Gastrocnemius medialis (tissue), 4 donors: ENCODE results near the gene CCDC182. TPM values are rescaled to one million over a fixed set of nuclear protein-coding genes. Genes with fewer than 3 reads are reported as not detected.

Experiments
- ATAC-seq, 2 donors: fragments of 150-250 bp; one replicate each; pipeline ENCODE4 v1.9.1; 2016
- DNase-seq, 2 donors: peaks; one replicate each; pipeline ENCODE4 v3.0.0-alpha.2; 2019
- H3K27ac ChIP-seq, 4 donors: fragments of 200-600 bp; sonication (generic); 1 replicate in 1 of 4; 2 replicates in 3 of 4; pipeline ENCODE4 v1.5.1; 2016 to 2018; ENCODE audit warnings: mild to moderate bottlenecking in 2 of 4, moderate library complexity in 1 of 4
- H3K27me3 ChIP-seq, 3 donors: fragments of 200-600 bp; sonication (generic) in 2 of 3; 1 replicate in 1 of 3; 2 replicates in 2 of 3; pipeline versions ENCODE4 v1.5.1 to v1.6.0; 2016 to 2019; ENCODE audit warnings: mild to moderate bottlenecking in 1 of 3, moderate library complexity in 1 of 3
- H3K36me3 ChIP-seq, 2 donors: fragments of 200-600 bp; sonication (generic) in 1 of 2; one replicate each; pipeline ENCODE4 v1.5.1; 2017 to 2018
- H3K4me1 ChIP-seq, 2 donors: fragments of 200-600 bp; sonication (generic) in 1 of 2; one replicate each; pipeline ENCODE4 v1.5.1; 2016 to 2017; ENCODE audit warnings: mild to moderate bottlenecking in 2 of 2
- H3K4me3 ChIP-seq, 4 donors: fragments of 200-600 bp; sonication (generic) in 3 of 4; 1 replicate in 1 of 4; 2 replicates in 3 of 4; pipeline ENCODE4 v1.5.1; 2016 to 2019; ENCODE audit warnings: mild to moderate bottlenecking in 2 of 4
- H3K9me3 ChIP-seq, 3 donors: fragments of 200-600 bp; sonication (generic) in 2 of 3; 1 replicate in 1 of 3; 2 replicates in 2 of 3; pipeline ENCODE4 v1.5.1; 2016 to 2019
- CTCF ChIP-seq, 5 experiments: fragments of 450-650 bp in 3 of 5; fragments of 200-600 bp in 2 of 5; sonication (generic) in 2 of 5; IDR thresholded peaks in 4 of 5; conservative IDR thresholded peaks in 1 of 5; 1 replicate in 4 of 5; 2 replicates in 1 of 5; pipeline ENCODE4 v1.5.1; 2016 to 2019; ENCODE audit warnings: antibody characterized with exemption in 5 of 5, mild to moderate bottlenecking in 3 of 5, moderate library complexity in 3 of 5
- POLR2A ChIP-seq, 2 donors: fragments of 450-650 bp; IDR thresholded peaks; one replicate each; pipeline ENCODE4 v1.6.1; 2017; ENCODE audit warnings: antibody characterized with exemption in 2 of 2, mild to moderate bottlenecking in 2 of 2, moderate library complexity in 2 of 2
- in situ Hi-C, 4 donors: fragments of 200-750 bp; cut with MboI; loops; one replicate each; pipeline versions ENCODE4 v1.15.0 to v1.8.0; 2017; ENCODE audit warnings: low sequenced_read_pairs in 4 of 4
- intact Hi-C: fragments of 100-400 bp; cut with DNase I; formaldehyde crosslinking; loops from one replicate; pipeline ENCODE4 v1.15.1; 2023; ENCODE audit warnings: low total_unique reads
- total RNA-seq, 4 donors: library from RNA; depleted of rRNA; stranded (reverse); fragments of >200 nt; gene quantifications; one replicate each; pipeline versions ENCODE4 v1.1.0 to v1.2.3, GENCODE V29; 2016

Gene CCDC182
- total RNA-seq, 4 donors from 2014 or later = not detected

- no peaks in the 10 kb centered on the region for H3K9me3 ChIP-seq
- intact Hi-C loops (no loop called here), in situ Hi-C loops (loop anchor here in 2 of 4 donors (25.0 kb wide), 2 partner anchors 493 to 593 kb away; no protein-coding TSS in a partner anchor)
- no peak for DNase-seq
- no peaks in the 10 kb centered on the region for H3K27me3 ChIP-seq
- no peak for TF ChIP-seq CTCF (IDR thresholded peaks at IDR 0.05 in 4 of 5, conservative IDR thresholded peaks at IDR 0.05 in 1 of 5)
- peaks cover 4 to 8% of the 10 kb centered on the region in 2 donors for H3K4me1 ChIP-seq
- no peaks in the 10 kb centered on the region for H3K36me3 ChIP-seq
- ATAC-seq = no peak
- no peak overlapping the region for H3K27ac ChIP-seq
- no peak overlapping the region for H3K4me3 ChIP-seq
Measured at GRCh38 chr17:57730026-57730701, 14.9 kb downstream of the CCDC182 start.

- H3K4me3 ChIP-seq = no peak overlapping the region
- H3K9me3 ChIP-seq = no peaks in the 10 kb centered on the region
- H3K27ac ChIP-seq = no peak overlapping the region
- H3K36me3 ChIP-seq = no peaks in the 10 kb centered on the region
- in situ Hi-C loops (loop anchor here in 2 of 4 donors (25.0 kb wide), 2 partner anchors 490 to 590 kb away; no protein-coding TSS in a partner anchor), intact Hi-C loops (no loop called here)
- DNase-seq (no peak), ATAC-seq (no peak)
- H3K27me3 ChIP-seq = no peaks in the 10 kb centered on the region
- no peak for TF ChIP-seq CTCF (IDR thresholded peaks at IDR 0.05 in 4 of 5, conservative IDR thresholded peaks at IDR 0.05 in 1 of 5)
- no peak for TF ChIP-seq POLR2A (IDR thresholded peaks at IDR 0.05)
- H3K4me1 ChIP-seq = peaks cover 8 to 13% of the 10 kb centered on the region in 2 donors
Measured at GRCh38 chr17:57727630-57728175, 17.4 kb downstream of the CCDC182 start.

- ATAC-seq = no peak
- H3K4me1 ChIP-seq = peaks cover 9 to 11% of the 10 kb centered on the region in 2 donors
- in situ Hi-C loops = loop anchor here in 2 of 4 donors (25.0 kb wide), 2 partner anchors 490 to 590 kb away; no protein-coding TSS in a partner anchor
Measured at GRCh38 chr17:57726838-57727237, 18.3 kb downstream of the CCDC182 start.

GRCh38 chr17:57726213-57726790 lies 18.8 kb downstream of the CCDC182 start:
- no peak for ATAC-seq
- H3K4me1 ChIP-seq = peaks cover 8% of the 10 kb centered on the region in 2 donors
- no peak for TF ChIP-seq POLR2A (IDR thresholded peaks at IDR 0.05)
- TF ChIP-seq CTCF (IDR thresholded peaks at IDR 0.05 in 4 of 5, conservative IDR thresholded peaks at IDR 0.05 in 1 of 5) = no peak
- H3K27ac ChIP-seq = no peak overlapping the region
- DNase-seq = no peak
- no peaks in the 10 kb centered on the region for H3K27me3 ChIP-seq
- H3K9me3 ChIP-seq = no peaks in the 10 kb centered on the region
- in situ Hi-C loops (loop anchor here in 2 of 4 donors (25.0 kb wide), 2 partner anchors 489 to 589 kb away; no protein-coding TSS in a partner anchor), intact Hi-C loops (no loop called here)
- no peaks in the 10 kb centered on the region for H3K36me3 ChIP-seq
- no peak overlapping the region for H3K4me3 ChIP-seq

More at GRCh38 chr17:57726838-57727237, 18.3 kb downstream of the CCDC182 start:
- Histone ChIP-seq H3K36me3 (no peaks in the 10 kb centered on the region), H3K27me3 (no peaks in the 10 kb centered on the region), H3K4me3 (no peak overlapping the region), H3K9me3 (no peaks in the 10 kb centered on the region), H3K27ac (no peak overlapping the region)
- no peak for DNase-seq
- intact Hi-C loops = no loop called here
- TF ChIP-seq POLR2A (IDR thresholded peaks at IDR 0.05) (no peak), CTCF (IDR thresholded peaks at IDR 0.05 in 4 of 5, conservative IDR thresholded peaks at IDR 0.05 in 1 of 5) (no peak)
